Activated T-cell treated with anti-CD3 and anti-CD28 coated beads for 1 hour (primary cell): ENCODE results near the gene ANXA11.

ENCODE experiments used
- DNase-seq: peaks from one replicate; pipeline ENCODE4 v3.0.0-alpha.2; 2020; ENCODE audit warnings: low read depth

The ANXA11 gene

GRCh38 chr10:80165173-80165572 is 40.2 kb downstream of the ANXA11 start:
- DNase-seq, result no peak

- DNase-seq, result no peak
These were observed 40.7 kb downstream of the ANXA11 start for GRCh38 chr10:80164596-80164995.

GRCh38 chr10:80163741-80164341 is 41.5 kb downstream of the ANXA11 start:
- DNase-seq, result no peak

GRCh38 chr10:80161321-80162083 is 43.8 kb downstream of the ANXA11 start:
- DNase-seq, result no peak

- no peak for DNase-seq
These were observed 44.7 kb downstream of the ANXA11 start for GRCh38 chr10:80160361-80161320.

- DNase-seq, result no peak
These were observed 46.0 kb downstream of the ANXA11 start for GRCh38 chr10:80159166-80159873.

GRCh38 chr10:80158598-80159127 is 46.7 kb downstream of the ANXA11 start:
- DNase-seq, result no peak

- no peak for DNase-seq
These were observed 47.2 kb downstream of the ANXA11 start for GRCh38 chr10:80158126-80158525.

GRCh38 chr10:80157561-80157960 is 47.8 kb downstream of the ANXA11 start:
- no peak for DNase-seq

- DNase-seq, result no peak
These were observed 49.1 kb downstream of the ANXA11 start for GRCh38 chr10:80156216-80156615.

- DNase-seq, result no peak
These were observed 49.6 kb downstream of the ANXA11 start for GRCh38 chr10:80155696-80156215.

GRCh38 chr10:80154978-80155695 is 50.2 kb downstream of the ANXA11 start:
- no peak for DNase-seq

GRCh38 chr10:80154626-80154977 is 50.7 kb downstream of the ANXA11 start:
- no peak for DNase-seq

GRCh38 chr10:80153460-80153859 is 51.9 kb downstream of the ANXA11 start:
- DNase-seq, result no peak

- no peak for DNase-seq
These were observed 52.5 kb downstream of the ANXA11 start for GRCh38 chr10:80152820-80153219.

GRCh38 chr10:80150172-80150571 is 55.2 kb downstream of the ANXA11 start:
- no peak for DNase-seq

- DNase-seq, result no peak
These were observed 56.2 kb downstream of the ANXA11 start for GRCh38 chr10:80149123-80149522.

GRCh38 chr10:80148166-80148805 is 57.1 kb downstream of the ANXA11 start:
- DNase-seq, result no peak

GRCh38 chr10:80146918-80147317 is 58.4 kb downstream of the ANXA11 start:
- DNase-seq, result no peak
